Loucy (cell line): ENCODE measurements around the gene KIF2A.

Experiments
- H2AFZ ChIP-seq: fragments of 200-600 bp; sonication (generic); 2 replicates; pipeline ENCODE4 v1.6.0; 2016; ENCODE audit warnings: antibody characterized with exemption, mild to moderate bottlenecking, low read length, moderate library complexity
- H3F3A ChIP-seq: fragments of 200-600 bp; 2 replicates; pipeline ENCODE4 v1.6.0; 2016; ENCODE audit warnings: antibody characterized with exemption, low read depth, mild to moderate bottlenecking
- H3K27me3 ChIP-seq: fragments of 200-600 bp; sonication (generic); 2 replicates; pipeline ENCODE4 v1.6.1; 2014; ENCODE audit warnings: low read length, mild to moderate bottlenecking; ENCODE audit not compliant: insufficient read depth, poor library complexity, severe bottlenecking
- H3K36me3 ChIP-seq: fragments of 200-600 bp; sonication (generic); 2 replicates; pipeline ENCODE4 v1.6.1; 2016; ENCODE audit warnings: low read length; ENCODE audit not compliant: insufficient read depth
- H3K4me1 ChIP-seq: fragments of 200-600 bp; sonication (generic); 2 replicates; pipeline ENCODE4 v1.5.1; 2014; ENCODE audit warnings: low read length, mild to moderate bottlenecking; ENCODE audit not compliant: insufficient read depth, poor library complexity, severe bottlenecking
- H3K4me2 ChIP-seq: fragments of 200-600 bp; sonication (generic); 2 replicates; pipeline ENCODE4 v1.6.0; 2014; ENCODE audit warnings: antibody characterized with exemption, low read length, low read depth, mild to moderate bottlenecking; ENCODE audit not compliant: poor library complexity, severe bottlenecking
- H3K4me3 ChIP-seq: fragments of 200-600 bp; sonication (generic); 2 replicates; pipeline ENCODE4 v1.5.1; 2014; ENCODE audit warnings: low read length, mild to moderate bottlenecking, mixed read lengths; ENCODE audit not compliant: poor library complexity, severe bottlenecking
- H3K79me2 ChIP-seq: fragments of 200-600 bp; sonication (generic); 2 replicates; pipeline ENCODE4 v1.6.1; 2014; ENCODE audit warnings: low read length; ENCODE audit not compliant: insufficient read depth
- H3K9ac ChIP-seq: fragments of 200-600 bp; sonication (generic); 2 replicates; pipeline ENCODE4 v1.6.0; 2014; ENCODE audit warnings: mild to moderate bottlenecking, low read depth, low read length, moderate library complexity; ENCODE audit not compliant: poor library complexity, severe bottlenecking
- H3K9me2 ChIP-seq: fragments of 200-600 bp; sonication (generic); replicated peaks from 2 replicates; pipeline ENCODE4 v1.6.1; 2016; ENCODE audit warnings: low read depth, low read length, mixed read lengths
- H3K9me3 ChIP-seq: fragments of 200-600 bp; sonication (generic); 2 replicates; pipeline ENCODE4 v1.6.1; 2014; ENCODE audit warnings: mild to moderate bottlenecking, antibody characterized with exemption, low read length, low read depth; ENCODE audit not compliant: insufficient read depth
- H4K20me1 ChIP-seq: fragments of 200-600 bp; sonication (generic); 2 replicates; pipeline ENCODE4 v1.6.0; 2014; ENCODE audit warnings: antibody characterized with exemption, low read length, mild to moderate bottlenecking; ENCODE audit not compliant: insufficient read depth, poor library complexity, severe bottlenecking
- CTCF ChIP-seq: fragments of 200-600 bp; sonication (generic); conservative IDR thresholded peaks from 2 replicates; pipeline ENCODE4 v1.5.1; 2014; ENCODE audit warnings: mild to moderate bottlenecking, antibody characterized with exemption, low read length
- EZH2phosphoT487 ChIP-seq: fragments of 200-600 bp; IDR thresholded peaks from 2 replicates; pipeline ENCODE4 v1.6.1; 2018; ENCODE audit warnings: antibody characterized with exemption, mild to moderate bottlenecking, moderate library complexity, borderline replicate concordance

Gene KIF2A

GRCh38 chr5:62346748-62347147 is 40.7 kb downstream of the KIF2A start:
- H4K20me1 ChIP-seq, result peaks cover 58% of the 10 kb centered on the region
- no peak for TF ChIP-seq CTCF
- no peak for TF ChIP-seq EZH2phosphoT487
- no peaks in the 10 kb centered on the region for H3K9me3 ChIP-seq
- peaks cover 33% of the 10 kb centered on the region for H3K36me3 ChIP-seq
- H2AFZ ChIP-seq, result no peak overlapping the region
- H3K4me1 ChIP-seq, result peaks cover 8% of the 10 kb centered on the region
- peaks cover 56% of the 10 kb centered on the region for H3K79me2 ChIP-seq
- H3F3A ChIP-seq, result 0 out of 2 replicates have a peak, but pooled peaks cover 3% of the 10 kb centered on the region
- no peaks in the 10 kb centered on the region for H3K27me3 ChIP-seq
- no peak overlapping the region for H3K4me2 ChIP-seq
- no peak overlapping the region for H3K9ac ChIP-seq
- H3K9me2 ChIP-seq, result no peaks in the 10 kb centered on the region
- H3K4me3 ChIP-seq, result no peak overlapping the region

GRCh38 chr5:62347928-62348327 is 41.9 kb downstream of the KIF2A start:
- H3K4me2 ChIP-seq, result no peak overlapping the region
- no peak overlapping the region for H3K4me3 ChIP-seq
- no peaks in the 10 kb centered on the region for H3K9me3 ChIP-seq
- H4K20me1 ChIP-seq, result peaks cover 47% of the 10 kb centered on the region
- no peaks in the 10 kb centered on the region for H3F3A ChIP-seq
- H2AFZ ChIP-seq, result no peak overlapping the region
- no peaks in the 10 kb centered on the region for H3K27me3 ChIP-seq
- H3K9ac ChIP-seq, result no peak overlapping the region
- peaks cover 43% of the 10 kb centered on the region for H3K36me3 ChIP-seq
- no peaks in the 10 kb centered on the region for H3K4me1 ChIP-seq
- peaks cover 46% of the 10 kb centered on the region for H3K79me2 ChIP-seq
- no peak for TF ChIP-seq EZH2phosphoT487
- TF ChIP-seq CTCF, result no peak
- no peaks in the 10 kb centered on the region for H3K9me2 ChIP-seq

GRCh38 chr5:62348723-62349481 is 42.9 kb downstream of the KIF2A start:
- Histone ChIP-seq H3K9me3 (no peaks in the 10 kb centered on the region), H4K20me1 (peaks cover 37% of the 10 kb centered on the region), H3K27me3 (no peaks in the 10 kb centered on the region), H3K4me3 (no peak overlapping the region), H3K79me2 (peaks cover 36% of the 10 kb centered on the region), H3K9me2 (no peaks in the 10 kb centered on the region), H3K36me3 (peaks cover 52% of the 10 kb centered on the region), H3K4me2 (no peak overlapping the region), H3K9ac (no peak overlapping the region), H2AFZ (no peak overlapping the region), H3K4me1 (no peaks in the 10 kb centered on the region), H3F3A (no peaks in the 10 kb centered on the region; the same call in 1 of the 2 replicates)
- TF ChIP-seq EZH2phosphoT487, result no peak
- TF ChIP-seq CTCF, result no peak
